ENCODE results near the gene CRABP2. TPM values are rescaled to one million over a fixed set of nuclear protein-coding genes. Genes with fewer than 3 reads are reported as not detected.

Gene CRABP2
- total and polyA plus RNA-seq, 2 of the 13 experiments (the other 11 are each of a cell fraction or from before 2014, with no cell fraction given), result 0.40 to 0.60 TPM

- Histone ChIP-seq H3K36me3 (replicated peaks in 1 of 2; ENCODE audit: control insufficient read depth in 1 of 2, insufficient read depth in 2 of 2, low read length in 2 of 2) (peaks cover 1 to 5% of the 10 kb centered on the region in 2 experiments; a peak in 1 of 5 replicates), H3K27me3 (ENCODE audit: control insufficient read depth in 1 of 2, insufficient read depth in 2 of 2, low read length in 2 of 2) (no peaks in the 10 kb centered on the region; a peak in 1 of 5 replicates), H3K9me3 (ENCODE audit: low read length) (no peaks in the 10 kb centered on the region), H3K4me3 (replicated peaks in 1 of 3; ENCODE audit: insufficient read depth in 1 of 3, low read depth in 2 of 3, low read length in 3 of 3) (peak overlapping the region in 1 of 3 experiments; percentile 56; a peak in 2 of 6 replicates), H3K4me1 (ENCODE audit: insufficient read depth, low read length) (peaks cover 51% of the 10 kb centered on the region), H4K20me1 (ENCODE audit: insufficient read depth, low read length) (peaks cover 78% of the 10 kb centered on the region), H3K79me2 (ENCODE audit: insufficient read depth, low read length) (peaks cover 20% of the 10 kb centered on the region), H3K27ac (ENCODE audit: extremely low read length, insufficient read depth, low read length) (no peak overlapping the region), H3K4me2 (ENCODE audit: low read depth, low read length) (peak overlapping the region; percentile 96), H3K9ac (ENCODE audit: insufficient read depth, low read depth, low read length) (no peak overlapping the region), H2AFZ (ENCODE audit: low read length) (no peak overlapping the region)
- CTCF ChIA-PET (ENCODE audit: low intra/inter-chr PET ratio, low total read pairs), result interaction anchor here (1.7 to 6.4 kb wide), 4 partner anchors 21 to 38 kb away, joined by 4 to 166 read pairs (median 12); partner anchors contain the start of genes HAPLN2 and NES
- DNase-seq (ENCODE audit: low spot score), result no peak
- FAIRE-seq, result no peak
- intact Hi-C loops (cut with micrococcal nuclease; ENCODE audit: unreplicated experiment), result loop anchor here (1.0 kb wide), 1 partner anchor 32 kb away; no protein-coding TSS in a partner anchor
- peak; percentile 12 for ATAC-seq
- 68% methylated on average over 47 of the region's 54 CpGs for WGBS (ENCODE audit: low lambda C conversion rate)
- POLR2A ChIA-PET, result interaction anchor here (11.4 kb wide), 1 partner anchor 17 kb away, joined by 189 read pairs; the partner anchor contains the start of gene NES
- in situ Hi-C loops (cut with HindIII; ENCODE audit: extremely low pct_ligation_motif_present, low pct_unique_long_range_greater_than_20kb), result no loop called here
- BruUV-seq (replicated peaks), result no TSS peak
- TF ChIP-seq, protein P1, sequence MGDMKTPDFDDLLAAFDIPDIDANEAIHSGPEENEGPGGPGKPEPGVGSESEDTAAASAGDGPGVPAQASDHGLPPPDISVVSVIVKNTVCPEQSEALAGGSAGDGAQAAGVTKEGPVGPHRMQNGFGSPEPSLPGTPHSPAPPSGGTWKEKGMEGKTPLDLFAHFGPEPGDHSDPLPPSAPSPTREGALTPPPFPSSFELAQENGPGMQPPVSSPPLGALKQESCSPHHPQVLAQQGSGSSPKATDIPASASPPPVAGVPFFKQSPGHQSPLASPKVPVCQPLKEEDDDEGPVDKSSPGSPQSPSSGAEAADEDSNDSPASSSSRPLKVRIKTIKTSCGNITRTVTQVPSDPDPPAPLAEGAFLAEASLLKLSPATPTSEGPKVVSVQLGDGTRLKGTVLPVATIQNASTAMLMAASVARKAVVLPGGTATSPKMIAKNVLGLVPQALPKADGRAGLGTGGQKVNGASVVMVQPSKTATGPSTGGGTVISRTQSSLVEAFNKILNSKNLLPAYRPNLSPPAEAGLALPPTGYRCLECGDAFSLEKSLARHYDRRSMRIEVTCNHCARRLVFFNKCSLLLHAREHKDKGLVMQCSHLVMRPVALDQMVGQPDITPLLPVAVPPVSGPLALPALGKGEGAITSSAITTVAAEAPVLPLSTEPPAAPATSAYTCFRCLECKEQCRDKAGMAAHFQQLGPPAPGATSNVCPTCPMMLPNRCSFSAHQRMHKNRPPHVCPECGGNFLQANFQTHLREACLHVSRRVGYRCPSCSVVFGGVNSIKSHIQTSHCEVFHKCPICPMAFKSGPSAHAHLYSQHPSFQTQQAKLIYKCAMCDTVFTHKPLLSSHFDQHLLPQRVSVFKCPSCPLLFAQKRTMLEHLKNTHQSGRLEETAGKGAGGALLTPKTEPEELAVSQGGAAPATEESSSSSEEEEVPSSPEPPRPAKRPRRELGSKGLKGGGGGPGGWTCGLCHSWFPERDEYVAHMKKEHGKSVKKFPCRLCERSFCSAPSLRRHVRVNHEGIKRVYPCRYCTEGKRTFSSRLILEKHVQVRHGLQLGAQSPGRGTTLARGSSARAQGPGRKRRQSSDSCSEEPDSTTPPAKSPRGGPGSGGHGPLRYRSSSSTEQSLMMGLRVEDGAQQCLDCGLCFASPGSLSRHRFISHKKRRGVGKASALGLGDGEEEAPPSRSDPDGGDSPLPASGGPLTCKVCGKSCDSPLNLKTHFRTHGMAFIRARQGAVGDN (CRISPR knock-in tag; IDR thresholded peaks at IDR 0.05), result peak; percentile 44; the same call in 1 of the 2 replicates
- peak; percentile 86 for TF ChIP-seq AGO1 (IDR thresholded peaks at IDR 0.05; ENCODE audit: low read depth, low read length, poor library complexity, severe bottlenecking)
- TF ChIP-seq U2AF1 (optimal IDR thresholded peaks at IDR 0.05; ENCODE audit: low read depth, low read length), result peak; percentile 43
- TF ChIP-seq SRSF1 (optimal IDR thresholded peaks at IDR 0.05; ENCODE audit: low read depth, low read length), result peak; percentile 32
- TF ChIP-seq, protein P2, sequence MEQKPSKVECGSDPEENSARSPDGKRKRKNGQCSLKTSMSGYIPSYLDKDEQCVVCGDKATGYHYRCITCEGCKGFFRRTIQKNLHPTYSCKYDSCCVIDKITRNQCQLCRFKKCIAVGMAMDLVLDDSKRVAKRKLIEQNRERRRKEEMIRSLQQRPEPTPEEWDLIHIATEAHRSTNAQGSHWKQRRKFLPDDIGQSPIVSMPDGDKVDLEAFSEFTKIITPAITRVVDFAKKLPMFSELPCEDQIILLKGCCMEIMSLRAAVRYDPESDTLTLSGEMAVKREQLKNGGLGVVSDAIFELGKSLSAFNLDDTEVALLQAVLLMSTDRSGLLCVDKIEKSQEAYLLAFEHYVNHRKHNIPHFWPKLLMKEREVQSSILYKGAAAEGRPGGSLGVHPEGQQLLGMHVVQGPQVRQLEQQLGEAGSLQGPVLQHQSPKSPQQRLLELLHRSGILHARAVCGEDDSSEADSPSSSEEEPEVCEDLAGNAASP (CRISPR knock-in tag; IDR thresholded peaks at IDR 0.05; ENCODE audit: borderline replicate concordance), result peak; percentile 33; the same call in 1 of the 2 replicates
- TF ChIP-seq ZNF354B (CRISPR knock-in tag; IDR thresholded peaks at IDR 0.05), result 0 out of 2 replicates have a peak, but pooled peaks have one; percentile 51
- peak; percentile 72 for TF ChIP-seq RAD21 (CRISPR knock-in tag; IDR thresholded peaks at IDR 0.05)
- TF ChIP-seq ZBED4 (CRISPR knock-in tag; IDR thresholded peaks at IDR 0.05; ENCODE audit: borderline replicate concordance), result peak; percentile 83; the same call in 1 of the 2 replicates
Measured at GRCh38 chr1:156656806-156657740, 48.3 kb downstream of the CRABP2 start.
